Measurements from ENCODE around the gene GGTA1. TPM values are rescaled to one million over a fixed set of nuclear protein-coding genes. Genes with fewer than 3 reads are reported as not detected.
"Not testable (repeated sequence)": the region's sequence is repeated elsewhere in the genome, so short reads cannot be mapped to it uniquely, and the experiment has no call there.

GGTA1 gene
- total RNA-seq, 1 experiment from 2014 or later, result not detected

DNA sequence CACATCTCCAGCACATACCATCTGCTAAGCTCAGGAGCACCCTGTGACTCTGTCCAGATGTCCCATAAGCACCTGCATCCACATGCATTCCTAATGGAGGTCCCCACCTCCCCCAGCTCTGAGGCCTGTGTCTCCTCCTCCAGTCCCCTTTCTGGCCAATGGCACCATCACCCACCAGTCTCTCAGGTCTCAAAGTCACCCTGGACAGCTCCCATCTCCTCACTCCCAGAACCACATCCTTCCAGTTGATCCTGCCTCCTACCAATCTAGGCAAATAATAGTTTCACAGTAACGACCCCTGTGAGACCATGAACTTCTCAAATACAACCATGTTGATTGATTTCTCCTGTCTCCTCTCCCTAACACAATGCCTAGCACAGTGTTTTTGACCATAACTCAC, 40.1 kb downstream of the GGTA1 start:
- H3K27ac Mint-ChIP-seq, result no peak overlapping the region
- ChIA-PET CTCF (no interaction called here), POLR2A (no interaction called here)
- no peaks in the 10 kb centered on the region for H3K9me3 Mint-ChIP-seq
- H3K4me1 Mint-ChIP-seq, result peaks cover 10% of the 10 kb centered on the region
- H3K27me3 Mint-ChIP-seq (ENCODE audit: low read depth), result no peaks in the 10 kb centered on the region; the same call in 1 of the 2 replicates
- no peak for DNase-seq (ENCODE audit: low spot score)
- ATAC-seq, result 0 out of 2 replicates have a peak, but pooled peaks have one; percentile 47
- no peak overlapping the region for H3K4me3 Mint-ChIP-seq
- H3K36me3 Mint-ChIP-seq, result no peaks in the 10 kb centered on the region
- TF ChIP-seq, protein P1, sequence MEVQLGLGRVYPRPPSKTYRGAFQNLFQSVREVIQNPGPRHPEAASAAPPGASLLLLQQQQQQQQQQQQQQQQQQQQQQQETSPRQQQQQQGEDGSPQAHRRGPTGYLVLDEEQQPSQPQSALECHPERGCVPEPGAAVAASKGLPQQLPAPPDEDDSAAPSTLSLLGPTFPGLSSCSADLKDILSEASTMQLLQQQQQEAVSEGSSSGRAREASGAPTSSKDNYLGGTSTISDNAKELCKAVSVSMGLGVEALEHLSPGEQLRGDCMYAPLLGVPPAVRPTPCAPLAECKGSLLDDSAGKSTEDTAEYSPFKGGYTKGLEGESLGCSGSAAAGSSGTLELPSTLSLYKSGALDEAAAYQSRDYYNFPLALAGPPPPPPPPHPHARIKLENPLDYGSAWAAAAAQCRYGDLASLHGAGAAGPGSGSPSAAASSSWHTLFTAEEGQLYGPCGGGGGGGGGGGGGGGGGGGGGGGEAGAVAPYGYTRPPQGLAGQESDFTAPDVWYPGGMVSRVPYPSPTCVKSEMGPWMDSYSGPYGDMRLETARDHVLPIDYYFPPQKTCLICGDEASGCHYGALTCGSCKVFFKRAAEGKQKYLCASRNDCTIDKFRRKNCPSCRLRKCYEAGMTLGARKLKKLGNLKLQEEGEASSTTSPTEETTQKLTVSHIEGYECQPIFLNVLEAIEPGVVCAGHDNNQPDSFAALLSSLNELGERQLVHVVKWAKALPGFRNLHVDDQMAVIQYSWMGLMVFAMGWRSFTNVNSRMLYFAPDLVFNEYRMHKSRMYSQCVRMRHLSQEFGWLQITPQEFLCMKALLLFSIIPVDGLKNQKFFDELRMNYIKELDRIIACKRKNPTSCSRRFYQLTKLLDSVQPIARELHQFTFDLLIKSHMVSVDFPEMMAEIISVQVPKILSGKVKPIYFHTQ (CRISPR knock-in tag; IDR thresholded peaks at IDR 0.05), result no peak
- TF ChIP-seq ZNF317 (CRISPR knock-in tag; IDR thresholded peaks at IDR 0.05; ENCODE audit: borderline replicate concordance, low read depth) (no peak), TEAD4 (CRISPR knock-in tag; IDR thresholded peaks at IDR 0.05) (no peak), MXD4 (CRISPR knock-in tag; IDR thresholded peaks at IDR 0.05; ENCODE audit: borderline replicate concordance) (no peak), NR3C1 (CRISPR knock-in tag; conservative IDR thresholded peaks at IDR 0.05; ENCODE audit: low read depth) (no peak), ZNF232 (CRISPR knock-in tag; IDR thresholded peaks at IDR 0.05) (no peak), TEAD1 (CRISPR knock-in tag; IDR thresholded peaks at IDR 0.05) (no peak), CREB1 (CRISPR knock-in tag; IDR thresholded peaks at IDR 0.05) (no peak), SOX15 (CRISPR knock-in tag; IDR thresholded peaks at IDR 0.05) (no peak), EMX1 (CRISPR knock-in tag; IDR thresholded peaks at IDR 0.05) (no peak), ZNF263 (CRISPR knock-in tag; IDR thresholded peaks at IDR 0.05; ENCODE audit: low read depth) (no peak)
- TF ChIP-seq, protein P2, sequence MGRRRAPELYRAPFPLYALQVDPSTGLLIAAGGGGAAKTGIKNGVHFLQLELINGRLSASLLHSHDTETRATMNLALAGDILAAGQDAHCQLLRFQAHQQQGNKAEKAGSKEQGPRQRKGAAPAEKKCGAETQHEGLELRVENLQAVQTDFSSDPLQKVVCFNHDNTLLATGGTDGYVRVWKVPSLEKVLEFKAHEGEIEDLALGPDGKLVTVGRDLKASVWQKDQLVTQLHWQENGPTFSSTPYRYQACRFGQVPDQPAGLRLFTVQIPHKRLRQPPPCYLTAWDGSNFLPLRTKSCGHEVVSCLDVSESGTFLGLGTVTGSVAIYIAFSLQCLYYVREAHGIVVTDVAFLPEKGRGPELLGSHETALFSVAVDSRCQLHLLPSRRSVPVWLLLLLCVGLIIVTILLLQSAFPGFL (CRISPR knock-in tag; IDR thresholded peaks at IDR 0.05; ENCODE audit: borderline replicate concordance), result no peak

DNA sequence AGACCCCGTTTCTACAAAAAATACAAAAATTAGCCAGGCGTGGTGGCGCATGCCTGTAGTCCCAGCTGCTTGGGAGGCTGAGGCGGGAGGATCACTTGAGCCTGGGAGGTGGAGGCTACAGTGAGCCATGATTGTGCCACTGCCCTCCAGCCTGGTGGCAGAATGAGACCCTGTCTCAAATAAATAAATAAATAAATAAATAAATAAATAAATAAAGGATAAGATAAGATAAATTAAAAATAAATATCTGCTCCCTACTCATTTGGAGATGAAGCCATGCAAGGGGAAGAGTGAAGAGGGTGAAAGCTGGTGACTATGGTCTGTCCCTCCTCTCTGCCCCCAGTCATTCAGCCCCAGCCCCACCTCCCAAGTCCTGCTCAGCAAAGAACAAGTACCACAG, 41.2 kb downstream of the GGTA1 start:
- 0 out of 2 replicates have a peak, but pooled peaks have one; percentile 5 for TF ChIP-seq HMGA2 (CRISPR knock-in tag; IDR thresholded peaks at IDR 0.05)
- H3K36me3 Mint-ChIP-seq; ATAC-seq; CTCF ChIA-PET; H3K27me3 Mint-ChIP-seq (ENCODE audit: low read depth); H3K9me3 Mint-ChIP-seq; H3K4me1 Mint-ChIP-seq; H3K4me3 Mint-ChIP-seq; POLR2A ChIA-PET; DNase-seq (ENCODE audit: low spot score); H3K27ac Mint-ChIP-seq: not testable (repeated sequence)

DNA sequence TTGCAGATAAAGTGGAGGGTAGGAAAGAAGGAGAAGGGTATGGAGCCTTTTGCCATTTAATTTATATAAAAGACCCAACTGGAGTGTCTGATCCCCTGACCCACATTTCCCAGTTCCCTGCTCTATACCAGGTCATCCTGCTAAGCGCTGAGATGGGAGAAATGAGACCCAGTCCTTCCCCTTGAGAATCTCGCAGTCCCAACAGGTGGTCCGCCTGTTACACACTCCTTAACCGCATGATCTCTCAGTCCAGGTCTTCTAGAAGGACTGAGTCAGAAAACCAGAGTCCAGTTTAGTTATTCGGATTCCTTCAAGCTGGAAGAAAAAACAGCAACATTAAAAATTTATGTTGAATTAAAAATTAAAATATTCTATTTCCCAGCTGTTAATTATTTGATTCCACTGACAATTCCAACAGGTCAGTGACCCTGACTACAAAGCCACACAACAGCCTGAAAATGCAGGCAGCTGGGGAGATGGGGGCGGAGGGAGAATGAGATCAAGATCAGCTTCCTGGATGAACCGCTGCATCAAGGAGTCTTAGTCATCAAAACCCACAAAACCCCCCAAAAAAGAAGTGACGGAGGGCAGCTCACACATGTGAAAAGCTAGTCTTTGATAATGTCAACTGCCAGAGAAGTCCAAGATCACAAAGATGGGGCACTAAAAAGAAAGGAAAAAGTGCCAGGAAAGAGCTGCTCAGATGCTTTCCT, 44.0 kb downstream of the GGTA1 start:
- DNase-seq (ENCODE audit: low spot score), result no peak
- ChIA-PET POLR2A (no interaction called here), CTCF (interaction anchor here (1.0 to 1.4 kb wide), 4 partner anchors 10 to 90 kb away, joined by 3 to 4 read pairs (median 4); no protein-coding TSS in a partner anchor)
- Mint-ChIP-seq H3K27ac (no peak overlapping the region), H3K9me3 (no peaks in the 10 kb centered on the region), H3K27me3 (ENCODE audit: low read depth) (no peaks in the 10 kb centered on the region; the same call in 1 of the 2 replicates), H3K4me3 (no peak overlapping the region), H3K36me3 (no peaks in the 10 kb centered on the region), H3K4me1 (peaks cover 6% of the 10 kb centered on the region; the same call in 1 of the 2 replicates)
- ATAC-seq, result no peak
- TF ChIP-seq MXD4 (CRISPR knock-in tag; IDR thresholded peaks at IDR 0.05; ENCODE audit: borderline replicate concordance), result no peak
- no peak for TF ChIP-seq NFYB (CRISPR knock-in tag; conservative IDR thresholded peaks at IDR 0.05; ENCODE audit: low read depth)
- TF ChIP-seq, protein P3, sequence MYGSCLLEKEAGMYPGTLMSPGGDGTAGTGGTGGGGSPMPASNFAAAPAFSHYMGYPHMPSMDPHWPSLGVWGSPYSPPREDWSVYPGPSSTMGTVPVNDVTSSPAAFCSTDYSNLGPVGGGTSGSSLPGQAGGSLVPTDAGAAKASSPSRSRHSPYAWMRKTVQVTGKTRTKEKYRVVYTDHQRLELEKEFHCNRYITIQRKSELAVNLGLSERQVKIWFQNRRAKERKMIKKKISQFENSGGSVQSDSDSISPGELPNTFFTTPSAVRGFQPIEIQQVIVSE (CRISPR knock-in tag; IDR thresholded peaks at IDR 0.05; ENCODE audit: borderline replicate concordance), result no peak
- TF ChIP-seq ZNF512 (CRISPR knock-in tag; IDR thresholded peaks at IDR 0.05; ENCODE audit: borderline replicate concordance), result no peak
- TF ChIP-seq, protein P4, sequence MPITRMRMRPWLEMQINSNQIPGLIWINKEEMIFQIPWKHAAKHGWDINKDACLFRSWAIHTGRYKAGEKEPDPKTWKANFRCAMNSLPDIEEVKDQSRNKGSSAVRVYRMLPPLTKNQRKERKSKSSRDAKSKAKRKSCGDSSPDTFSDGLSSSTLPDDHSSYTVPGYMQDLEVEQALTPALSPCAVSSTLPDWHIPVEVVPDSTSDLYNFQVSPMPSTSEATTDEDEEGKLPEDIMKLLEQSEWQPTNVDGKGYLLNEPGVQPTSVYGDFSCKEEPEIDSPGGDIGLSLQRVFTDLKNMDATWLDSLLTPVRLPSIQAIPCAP (CRISPR knock-in tag; IDR thresholded peaks at IDR 0.05), result no peak
- no peak for TF ChIP-seq TCF7 (CRISPR knock-in tag; IDR thresholded peaks at IDR 0.05; ENCODE audit: low read depth)
- no peak for TF ChIP-seq PRRX2 (CRISPR knock-in tag; IDR thresholded peaks at IDR 0.05)
- TF ChIP-seq JAZF1 (CRISPR knock-in tag; IDR thresholded peaks at IDR 0.05), result no peak
